OCI-LY1 (cell line): Measurements from ENCODE around the gene ADARB2.
"Not testable (repeated sequence)": the region's sequence is repeated elsewhere in the genome, so short reads cannot be mapped to it uniquely, and the experiment has no call there.

Experiments used
- EZH2 ChIP-seq: fragments of 200-600 bp; sonication (generic), shearing (Covaris generic); IDR thresholded peaks from 2 replicates; pipeline ENCODE4 v1.8.0; 2017; ENCODE audit warnings: borderline replicate concordance, mixed run types, mild to moderate bottlenecking, antibody characterized with exemption, low read length, moderate library complexity, mixed read lengths
- TF ChIP-seq, protein P1 (sequence below): fragments of 200-600 bp; sonication (generic), shearing (Covaris generic); IDR thresholded peaks from 2 replicates; pipeline ENCODE4 v1.5.1; 2017; ENCODE audit warnings: mild to moderate bottlenecking, antibody characterized with exemption, low read length, moderate library complexity, mixed read lengths

DNA sequence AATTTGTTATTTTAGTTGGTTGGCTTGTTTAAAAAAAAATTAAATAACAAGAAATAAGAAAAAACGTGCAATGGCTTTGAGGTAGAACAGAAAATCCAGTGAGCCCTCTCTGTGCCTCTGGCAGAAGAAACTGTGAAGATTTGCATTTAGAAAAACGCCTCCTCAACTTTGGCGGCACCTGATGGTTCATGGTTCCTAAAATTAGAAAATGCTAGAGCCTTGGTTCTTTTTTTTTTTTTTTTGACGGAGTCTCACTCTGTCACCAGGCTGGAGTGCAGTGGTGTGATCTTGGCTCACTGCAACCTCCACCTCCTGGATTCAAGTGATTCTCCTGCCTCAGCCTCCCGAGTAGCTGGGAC, 576.0 kb downstream of the ADARB2 start:
- TF ChIP-seq, protein P1, sequence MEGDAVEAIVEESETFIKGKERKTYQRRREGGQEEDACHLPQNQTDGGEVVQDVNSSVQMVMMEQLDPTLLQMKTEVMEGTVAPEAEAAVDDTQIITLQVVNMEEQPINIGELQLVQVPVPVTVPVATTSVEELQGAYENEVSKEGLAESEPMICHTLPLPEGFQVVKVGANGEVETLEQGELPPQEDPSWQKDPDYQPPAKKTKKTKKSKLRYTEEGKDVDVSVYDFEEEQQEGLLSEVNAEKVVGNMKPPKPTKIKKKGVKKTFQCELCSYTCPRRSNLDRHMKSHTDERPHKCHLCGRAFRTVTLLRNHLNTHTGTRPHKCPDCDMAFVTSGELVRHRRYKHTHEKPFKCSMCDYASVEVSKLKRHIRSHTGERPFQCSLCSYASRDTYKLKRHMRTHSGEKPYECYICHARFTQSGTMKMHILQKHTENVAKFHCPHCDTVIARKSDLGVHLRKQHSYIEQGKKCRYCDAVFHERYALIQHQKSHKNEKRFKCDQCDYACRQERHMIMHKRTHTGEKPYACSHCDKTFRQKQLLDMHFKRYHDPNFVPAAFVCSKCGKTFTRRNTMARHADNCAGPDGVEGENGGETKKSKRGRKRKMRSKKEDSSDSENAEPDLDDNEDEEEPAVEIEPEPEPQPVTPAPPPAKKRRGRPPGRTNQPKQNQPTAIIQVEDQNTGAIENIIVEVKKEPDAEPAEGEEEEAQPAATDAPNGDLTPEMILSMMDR, result not testable (repeated sequence)
- TF ChIP-seq EZH2, result not testable (repeated sequence)
